Type B pancreatic cell (in vitro differentiated cells): Measurements from ENCODE around the gene CRTAC1. TPM values are rescaled to one million over a fixed set of nuclear protein-coding genes. Genes with fewer than 3 reads are reported as not detected.

Experiments
- DNase-seq: peaks from one replicate; pipeline ENCODE4 v3.0.0; 2021; ENCODE audit warnings: mixed read lengths; ENCODE audit not compliant: unreplicated experiment; ENCODE audit errors: extremely low spot score
- H3K27ac Mint-ChIP-seq: 2 replicates; pipeline ENCODE4 v1.8.0; 2021; ENCODE audit warnings: mild to moderate bottlenecking, mixed read lengths
- H3K27me3 Mint-ChIP-seq: 2 replicates; pipeline ENCODE4 v1.8.0; 2021; ENCODE audit warnings: mixed read lengths
- H3K36me3 Mint-ChIP-seq: 2 replicates; pipeline ENCODE4 v1.8.0; 2021; ENCODE audit warnings: mixed read lengths
- H3K4me1 Mint-ChIP-seq: one replicate; pipeline ENCODE4 v1.8.0; 2021; ENCODE audit warnings: mixed read lengths; ENCODE audit not compliant: unreplicated experiment
- H3K4me3 Mint-ChIP-seq: 2 replicates; pipeline ENCODE4 v1.8.0; 2021; ENCODE audit warnings: mild to moderate bottlenecking, mixed read lengths
- H3K9me3 Mint-ChIP-seq: 2 replicates; pipeline ENCODE4 v1.8.0; 2021; ENCODE audit warnings: mixed read lengths
- CTCF ChIP-seq: fragments of 200-600 bp; sonication (generic); conservative IDR thresholded peaks from 2 replicates; pipeline ENCODE4 v1.5.0; 2021; ENCODE audit warnings: antibody characterized with exemption, mild to moderate bottlenecking
- total RNA-seq: library from RNA; stranded (reverse); gene quantifications from 2 replicates; pipeline ENCODE4 v1.2.1, GENCODE V29; 2021; ENCODE audit warnings: low replicate concordance

Gene CRTAC1
- total RNA-seq, 1 donor from 2014 or later: 5.3 TPM

DNA sequence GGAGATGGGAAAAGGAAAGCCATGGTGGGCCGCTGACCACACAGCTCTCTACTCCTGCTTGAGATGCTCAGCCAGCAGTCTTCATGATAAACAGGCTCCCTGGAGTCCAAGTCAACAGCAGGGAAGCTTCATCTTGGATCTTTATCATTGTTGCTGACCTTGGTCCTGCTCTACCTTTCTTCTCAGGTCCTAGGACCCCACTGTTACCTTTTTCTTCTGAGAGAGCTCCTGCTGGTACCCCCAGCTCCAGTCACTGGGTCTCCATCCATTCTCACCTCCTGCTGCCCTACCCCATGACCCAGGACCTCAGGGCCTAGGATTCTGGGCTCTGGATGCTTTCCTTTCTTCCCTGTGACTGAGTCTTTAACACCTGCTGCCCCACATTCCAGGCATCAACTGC, 5.2 kb upstream of the CRTAC1 start:
- no peak for DNase-seq
- H3K27ac Mint-ChIP-seq: no peak overlapping the region
- TF ChIP-seq CTCF: no peak
- peaks cover 95% of the 10 kb centered on the region for H3K27me3 Mint-ChIP-seq
- no peaks in the 10 kb centered on the region for H3K9me3 Mint-ChIP-seq
- no peak overlapping the region for H3K4me3 Mint-ChIP-seq
- H3K36me3 Mint-ChIP-seq: no peaks in the 10 kb centered on the region
- H3K4me1 Mint-ChIP-seq: no peaks in the 10 kb centered on the region

GRCh38 chr10:98033515-98033914, 3.1 kb upstream of the CRTAC1 start:
- peaks cover 87% of the 10 kb centered on the region for H3K27me3 Mint-ChIP-seq
- no peaks in the 10 kb centered on the region for H3K4me1 Mint-ChIP-seq
- H3K36me3 Mint-ChIP-seq: no peaks in the 10 kb centered on the region
- no peak overlapping the region for H3K4me3 Mint-ChIP-seq
- DNase-seq: no peak
- H3K27ac Mint-ChIP-seq: no peak overlapping the region
- H3K9me3 Mint-ChIP-seq: no peaks in the 10 kb centered on the region
- TF ChIP-seq CTCF: no peak

GRCh38 chr10:98031440-98031839, 1.0 kb upstream of the CRTAC1 start:
- no peak for DNase-seq
- Mint-ChIP-seq H3K9me3 (no peaks in the 10 kb centered on the region), H3K4me3 (peak overlapping the region; percentile 78), H3K27me3 (peaks cover 87% of the 10 kb centered on the region), H3K4me1 (no peaks in the 10 kb centered on the region), H3K27ac (no peak overlapping the region), H3K36me3 (no peaks in the 10 kb centered on the region)
- no peak for TF ChIP-seq CTCF

- Mint-ChIP-seq H3K9me3 (no peaks in the 10 kb centered on the region), H3K4me1 (no peaks in the 10 kb centered on the region), H3K27ac (no peak overlapping the region), H3K4me3 (peak overlapping the region; percentile 73), H3K27me3 (peaks cover 87% of the 10 kb centered on the region), H3K36me3 (no peaks in the 10 kb centered on the region)
- no peak for TF ChIP-seq CTCF
- DNase-seq: peak; percentile 72
Measured at GRCh38 chr10:98030991-98031431, 590 bp upstream of the CRTAC1 start.

- DNase-seq: no peak
- Mint-ChIP-seq H3K27me3 (peaks cover 84% of the 10 kb centered on the region), H3K4me1 (no peaks in the 10 kb centered on the region), H3K27ac (no peak overlapping the region), H3K4me3 (peak overlapping the region; percentile 77), H3K9me3 (no peaks in the 10 kb centered on the region), H3K36me3 (no peaks in the 10 kb centered on the region)
- TF ChIP-seq CTCF: no peak
Measured at GRCh38 chr10:98029149-98030092, 1.0 kb downstream of the CRTAC1 start.
